ENCODE data around the gene NEDD1. TPM values are rescaled to one million over a fixed set of nuclear protein-coding genes. Genes with fewer than 3 reads are reported as not detected.

The NEDD1 gene, protein sequence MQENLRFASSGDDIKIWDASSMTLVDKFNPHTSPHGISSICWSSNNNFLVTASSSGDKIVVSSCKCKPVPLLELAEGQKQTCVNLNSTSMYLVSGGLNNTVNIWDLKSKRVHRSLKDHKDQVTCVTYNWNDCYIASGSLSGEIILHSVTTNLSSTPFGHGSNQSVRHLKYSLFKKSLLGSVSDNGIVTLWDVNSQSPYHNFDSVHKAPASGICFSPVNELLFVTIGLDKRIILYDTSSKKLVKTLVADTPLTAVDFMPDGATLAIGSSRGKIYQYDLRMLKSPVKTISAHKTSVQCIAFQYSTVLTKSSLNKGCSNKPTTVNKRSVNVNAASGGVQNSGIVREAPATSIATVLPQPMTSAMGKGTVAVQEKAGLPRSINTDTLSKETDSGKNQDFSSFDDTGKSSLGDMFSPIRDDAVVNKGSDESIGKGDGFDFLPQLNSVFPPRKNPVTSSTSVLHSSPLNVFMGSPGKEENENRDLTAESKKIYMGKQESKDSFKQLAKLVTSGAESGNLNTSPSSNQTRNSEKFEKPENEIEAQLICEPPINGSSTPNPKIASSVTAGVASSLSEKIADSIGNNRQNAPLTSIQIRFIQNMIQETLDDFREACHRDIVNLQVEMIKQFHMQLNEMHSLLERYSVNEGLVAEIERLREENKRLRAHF
- total RNA-seq (ENCODE audit: low replicate concordance) = 14.9 and 25.6 TPM in 2 replicates

DNA sequence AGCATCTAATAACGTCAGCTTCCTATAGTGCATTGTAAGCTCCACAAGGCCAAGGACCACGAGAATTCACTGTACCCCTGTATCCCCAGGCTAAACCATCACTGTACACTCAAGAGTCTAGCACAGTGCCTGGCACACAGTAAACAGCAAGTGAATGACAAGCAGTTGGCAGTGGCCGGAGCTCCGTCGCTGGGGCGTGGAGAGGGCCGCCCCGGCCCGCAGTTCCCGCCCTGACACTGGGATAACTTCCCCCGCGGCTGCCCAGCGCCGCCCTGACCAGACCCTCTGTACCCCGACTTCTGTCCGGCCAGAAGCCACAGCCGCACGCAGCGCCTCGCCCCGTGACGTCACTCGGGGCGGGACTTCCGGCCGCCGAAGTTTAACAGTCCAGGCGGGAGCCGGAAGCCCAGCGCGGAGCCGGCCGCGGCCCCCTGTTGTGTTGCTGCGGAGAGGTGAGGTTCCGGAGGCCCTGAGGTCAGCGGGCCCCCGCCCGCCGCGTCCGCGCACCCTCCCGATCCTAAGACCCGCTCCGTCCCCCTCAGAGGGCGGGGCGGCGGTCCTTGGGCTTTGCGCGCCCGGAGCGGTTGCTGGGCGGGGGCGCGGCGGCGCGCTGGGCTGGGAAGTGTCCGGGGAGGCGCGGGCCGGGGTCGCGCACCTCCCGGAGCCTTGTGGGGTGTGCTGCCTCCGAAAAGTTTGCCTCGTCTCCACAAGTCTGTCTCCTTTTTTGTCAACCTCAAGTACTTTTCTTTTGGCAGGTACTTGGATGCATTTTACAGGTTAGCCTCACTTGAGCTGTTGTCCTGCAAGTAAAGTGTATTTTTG, at the start of gene NEDD1:
Gene NEDD1 (plus strand): TSS at position 409 of the 822 bp plus-strand sequence. CDS start 2,503 bp downstream, outside the sequence.

